Urinary bladder (tissue), 4 donors: ENCODE data around the gene HMOX1. TPM values are rescaled to one million over a fixed set of nuclear protein-coding genes. Genes with fewer than 3 reads are reported as not detected.

ENCODE experiments used
- DNase-seq: peaks from one replicate; pipeline ENCODE4 v3.0.0-alpha.2; 2015; ENCODE audit errors: extremely low spot score
- H3K27ac ChIP-seq: one replicate; pipeline ENCODE4 v1.5.1; 2013; ENCODE audit warnings: low read depth, mild to moderate bottlenecking, moderate library complexity
- H3K36me3 ChIP-seq: one replicate; pipeline ENCODE4 v1.6.1; 2013; ENCODE audit warnings: mild to moderate bottlenecking, moderate library complexity; ENCODE audit not compliant: insufficient read depth
- H3K4me1 ChIP-seq: one replicate; pipeline ENCODE4 v1.6.1; 2013; ENCODE audit warnings: mild to moderate bottlenecking, moderate library complexity; ENCODE audit not compliant: insufficient read depth
- H3K4me3 ChIP-seq: one replicate; pipeline ENCODE4 v1.5.1; 2013; ENCODE audit warnings: low read depth, low read length
- WGBS: extraction: QIAGEN DNeasy Blood & Tissue Kit; methylation state at CpG from one replicate; pipeline ENCODE4 v1.1.7; 2013; 5-methylcytosine and 5-hydroxymethylcytosine counted together
- polyA plus RNA-seq: library from polyadenylated mRNA; stranded (reverse); fragments of 200-250 nt; gene quantifications from one replicate; pipeline ENCODE4 v1.2.3, GENCODE V29; 2013
- total RNA-seq: library from RNA; depleted of rRNA; stranded (reverse); fragments of >200 nt; gene quantifications from one replicate; pipeline ENCODE4 v1.2.3, GENCODE V29; 2014
- donor health status: healthy with polysubstance abuse.
- donor health status: healthy.

The HMOX1 gene
- total and polyA plus RNA-seq, 2 donors: 9.7 to 11.3 TPM

DNA sequence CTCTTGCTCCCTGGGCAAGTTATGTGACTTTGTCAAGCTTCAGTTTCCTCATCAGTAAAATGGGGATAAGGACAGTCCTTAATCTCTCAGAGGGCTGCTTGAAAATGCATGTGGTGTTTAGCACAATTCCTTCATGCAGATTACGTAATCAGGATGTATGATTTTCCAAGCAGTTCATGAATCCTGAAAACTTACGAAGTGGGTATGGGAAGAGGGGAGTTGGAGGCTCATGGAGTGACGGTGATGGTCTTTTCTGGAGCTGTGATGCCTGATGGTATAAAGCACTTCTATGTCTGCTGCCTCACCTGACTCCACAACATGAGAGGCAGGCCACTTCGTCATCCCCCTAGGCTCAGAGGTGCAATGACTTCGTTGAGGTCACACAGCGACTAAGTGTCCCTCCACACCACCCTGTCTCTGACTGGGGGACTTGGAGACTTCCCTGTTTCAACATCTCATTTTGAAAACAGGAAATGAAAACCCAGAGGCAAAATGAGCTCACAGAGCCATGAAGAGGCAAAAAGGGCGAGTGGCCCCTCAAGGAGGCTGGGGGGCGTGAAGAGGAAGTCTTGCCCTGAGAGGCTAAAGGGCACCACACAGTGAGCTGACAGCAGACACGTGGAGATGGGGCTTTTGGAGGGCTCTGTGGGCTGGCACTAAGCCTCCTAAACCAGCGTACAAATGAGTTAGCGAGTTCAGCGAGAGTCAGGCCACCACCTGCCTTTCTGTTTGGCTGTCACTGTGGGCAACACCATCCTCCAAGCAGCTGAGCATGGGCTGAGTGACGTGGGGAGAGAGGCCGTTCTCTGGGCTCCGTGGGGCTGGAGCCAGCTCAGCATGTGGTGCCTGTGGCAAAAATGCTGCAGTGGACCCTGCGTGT is 29.1 kb downstream of the HMOX1 start:
- Histone ChIP-seq H3K4me1 (no peaks in the 10 kb centered on the region), H3K4me3 (no peak overlapping the region), H3K36me3 (peaks cover 3% of the 10 kb centered on the region), H3K27ac (no peak overlapping the region)
- WGBS: 85% methylated on average over 16 of the region's 16 CpGs
- no peak for DNase-seq

DNA sequence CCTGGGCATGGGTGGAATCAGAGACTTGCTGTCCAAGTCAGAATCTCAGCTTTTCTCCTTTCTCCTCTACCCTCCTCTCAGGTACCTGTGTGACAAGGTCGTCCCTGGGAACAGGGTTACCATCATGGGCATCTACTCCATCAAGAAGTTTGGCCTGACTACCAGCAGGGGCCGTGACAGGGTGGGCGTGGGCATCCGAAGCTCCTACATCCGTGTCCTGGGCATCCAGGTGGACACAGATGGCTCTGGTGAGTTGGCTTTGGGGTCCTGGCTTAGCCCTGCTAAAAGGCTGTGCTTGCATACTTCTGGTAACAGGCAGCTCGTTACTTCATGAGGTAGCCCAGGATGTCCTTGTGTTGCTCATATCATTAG is 29.8 kb downstream of the HMOX1 start:
- Histone ChIP-seq H3K4me1 (no peaks in the 10 kb centered on the region), H3K4me3 (no peak overlapping the region), H3K27ac (no peak overlapping the region), H3K36me3 (peaks cover 3% of the 10 kb centered on the region)
- no peak for DNase-seq
- 89% methylated on average over 6 of the region's 6 CpGs for WGBS

DNA sequence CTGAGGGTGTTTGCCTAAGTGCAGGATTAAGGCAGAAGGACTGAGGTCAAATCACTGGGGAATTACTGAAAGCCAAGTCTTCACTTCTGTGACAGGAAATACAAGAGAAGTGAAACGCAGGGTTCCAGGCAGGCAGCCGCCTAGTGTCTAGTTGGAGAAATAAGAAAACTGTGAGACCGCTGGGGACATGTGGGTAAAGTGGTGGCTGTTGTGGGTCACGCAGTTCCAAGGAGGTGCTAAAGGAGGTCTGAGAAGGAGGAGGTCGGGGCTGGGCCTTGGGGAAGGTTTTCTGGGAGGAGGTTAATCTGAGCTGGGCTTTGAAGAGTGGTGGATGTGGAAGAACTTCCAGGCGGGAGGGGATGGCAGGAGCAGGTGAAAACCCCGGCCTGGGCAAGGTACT is 30.2 kb downstream of the HMOX1 start:
- WGBS: 87% methylated on average over 7 of the region's 7 CpGs
- no peak overlapping the region for H3K27ac ChIP-seq
- H3K36me3 ChIP-seq: peaks cover 6% of the 10 kb centered on the region

DNA sequence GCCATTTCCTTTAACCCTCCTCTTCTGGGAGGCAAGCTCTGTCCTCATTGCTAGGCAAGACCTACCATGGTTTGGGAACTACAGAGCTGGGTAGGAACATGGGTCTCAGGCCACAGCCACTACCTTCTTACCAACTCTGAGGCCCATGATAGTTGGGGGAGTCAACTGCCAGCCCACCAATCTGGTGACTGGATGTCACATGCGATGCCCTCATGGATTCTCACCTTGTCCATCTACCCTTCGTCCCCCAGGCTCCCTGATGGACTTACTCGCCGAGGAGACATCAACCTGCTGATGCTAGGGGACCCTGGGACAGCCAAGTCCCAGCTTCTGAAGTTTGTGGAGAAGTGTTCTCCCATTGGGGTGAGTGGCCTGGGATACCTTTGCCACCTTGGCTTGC is 32.7 kb downstream of the HMOX1 start:
- Histone ChIP-seq H3K4me1 (no peaks in the 10 kb centered on the region), H3K27ac (no peak overlapping the region), H3K4me3 (no peak overlapping the region), H3K36me3 (peaks cover 4% of the 10 kb centered on the region)
- DNase-seq: no peak
- 94% methylated on average over 4 of the region's 4 CpGs for WGBS

More for the DNA sequence above, 30.2 kb downstream of the HMOX1 start:
- no peak for DNase-seq
- Histone ChIP-seq H3K4me1 (no peaks in the 10 kb centered on the region), H3K4me3 (no peak overlapping the region)

DNA sequence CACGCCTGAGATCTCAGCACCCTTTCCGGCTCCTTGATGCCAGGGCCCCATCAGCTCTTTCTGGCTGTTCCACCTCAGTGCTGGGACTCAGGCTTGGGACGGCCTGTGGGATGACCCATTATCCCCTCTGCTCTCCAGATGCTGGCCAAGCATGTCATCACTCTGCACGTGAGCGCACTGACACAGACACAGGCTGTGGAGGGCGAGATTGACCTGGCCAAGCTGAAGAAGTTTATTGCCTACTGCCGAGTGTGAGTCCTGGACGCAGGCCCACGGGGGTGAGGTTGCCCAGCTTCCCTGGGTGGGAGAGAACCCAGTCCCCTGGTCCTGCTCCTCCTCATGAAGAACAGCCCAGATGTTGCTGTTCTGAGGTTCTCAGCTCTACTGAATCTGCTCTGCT is 36.7 kb downstream of the HMOX1 start:
- Histone ChIP-seq H3K27ac (no peak overlapping the region), H3K36me3 (peaks cover 3% of the 10 kb centered on the region)

DNA sequence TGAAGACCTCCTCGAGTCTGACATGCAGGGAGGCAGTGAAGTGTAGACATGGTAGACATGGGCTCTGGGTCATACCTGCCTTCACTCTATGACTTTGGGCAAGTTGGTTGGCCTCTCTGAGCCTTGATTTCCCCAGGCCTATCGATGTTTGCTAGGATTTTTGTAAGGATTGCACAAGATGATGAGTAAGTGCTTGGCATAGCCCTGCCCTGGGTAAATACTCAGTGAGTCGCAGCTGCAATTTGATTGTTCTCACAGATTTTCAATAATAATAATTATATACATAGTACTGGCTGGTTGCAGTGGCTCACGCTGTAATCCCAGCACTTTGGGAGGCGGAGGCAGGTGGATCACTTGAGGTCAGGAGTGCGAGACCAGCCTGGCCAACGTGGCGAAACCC is 37.2 kb downstream of the HMOX1 start:
- no peak overlapping the region for H3K4me3 ChIP-seq
- WGBS: 87% methylated on average over 8 of the region's 8 CpGs
- no peak for DNase-seq
- peaks cover 3% of the 10 kb centered on the region for H3K36me3 ChIP-seq
- no peaks in the 10 kb centered on the region for H3K4me1 ChIP-seq
- H3K27ac ChIP-seq: no peak overlapping the region

More for the DNA sequence above, 36.7 kb downstream of the HMOX1 start:
- 91% methylated on average over 9 of the region's 9 CpGs for WGBS
- Histone ChIP-seq H3K4me1 (no peaks in the 10 kb centered on the region), H3K4me3 (no peak overlapping the region)
- no peak for DNase-seq

DNA sequence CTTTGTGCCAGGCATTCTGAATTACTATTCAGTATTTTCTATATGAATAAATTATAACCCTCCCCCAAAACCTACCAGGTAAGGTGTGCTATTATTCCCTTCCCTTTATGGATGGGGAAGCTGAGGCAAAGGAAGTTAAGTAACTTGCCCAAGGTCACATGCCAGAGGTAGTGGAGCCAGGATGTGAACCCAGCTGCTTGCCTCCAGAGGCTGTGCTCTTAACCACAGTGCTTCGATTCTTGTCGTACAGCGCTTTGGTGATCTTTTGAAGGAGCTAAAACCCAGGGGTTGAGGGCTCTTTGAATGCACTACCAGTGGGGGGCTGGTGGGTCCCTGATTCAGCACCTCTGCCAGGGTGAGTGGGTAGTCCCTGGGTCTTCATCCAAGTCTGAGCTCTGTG is 37.8 kb downstream of the HMOX1 start:
- no peak for DNase-seq
- H3K4me3 ChIP-seq: no peak overlapping the region
- peaks cover 3% of the 10 kb centered on the region for H3K36me3 ChIP-seq
- H3K27ac ChIP-seq: no peak overlapping the region
- no peaks in the 10 kb centered on the region for H3K4me1 ChIP-seq
- 92% methylated on average over 3 of the region's 3 CpGs for WGBS

DNA sequence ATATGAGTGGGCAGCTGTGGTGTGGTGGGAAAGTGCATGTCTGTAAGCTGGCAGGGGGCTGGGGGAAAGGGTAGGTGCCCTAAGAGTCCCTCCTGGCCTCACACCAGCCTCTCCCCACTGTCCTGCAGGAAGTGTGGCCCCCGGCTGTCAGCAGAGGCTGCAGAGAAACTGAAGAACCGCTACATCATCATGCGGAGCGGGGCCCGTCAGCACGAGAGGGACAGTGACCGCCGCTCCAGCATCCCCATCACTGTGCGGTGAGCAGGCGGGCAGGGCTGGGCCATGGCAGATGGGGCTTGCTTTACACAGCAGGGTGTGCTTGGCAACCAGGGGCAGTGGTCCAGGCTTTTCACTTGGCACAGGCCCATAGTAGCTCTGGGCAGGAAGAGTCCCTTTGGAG is 38.9 kb downstream of the HMOX1 start:
- WGBS: 94% methylated on average over 10 of the region's 10 CpGs
- Histone ChIP-seq H3K4me3 (no peak overlapping the region), H3K27ac (no peak overlapping the region), H3K36me3 (peaks cover 3% of the 10 kb centered on the region), H3K4me1 (no peaks in the 10 kb centered on the region)
- DNase-seq: no peak

DNA sequence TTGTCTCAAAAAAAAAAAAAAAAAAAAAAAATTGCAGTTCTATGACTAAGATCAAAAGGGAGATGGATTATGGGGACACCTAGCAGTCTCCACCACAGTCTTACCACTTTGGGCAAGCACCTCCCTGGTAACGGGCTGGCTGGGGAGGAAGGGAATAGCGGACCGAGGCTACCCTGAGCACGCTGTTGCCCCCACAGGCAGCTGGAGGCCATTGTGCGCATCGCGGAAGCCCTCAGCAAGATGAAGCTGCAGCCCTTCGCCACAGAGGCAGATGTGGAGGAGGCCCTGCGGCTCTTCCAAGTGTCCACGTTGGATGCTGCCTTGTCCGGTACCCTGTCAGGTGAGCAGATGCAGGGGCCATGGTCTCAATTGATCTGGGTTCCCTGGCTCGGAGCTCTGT is 40.2 kb downstream of the HMOX1 start:
- no peak for DNase-seq
- 92% methylated on average over 12 of the region's 12 CpGs for WGBS
- no peaks in the 10 kb centered on the region for H3K36me3 ChIP-seq
- H3K27ac ChIP-seq: no peak overlapping the region
- no peaks in the 10 kb centered on the region for H3K4me1 ChIP-seq
- no peak overlapping the region for H3K4me3 ChIP-seq

DNA sequence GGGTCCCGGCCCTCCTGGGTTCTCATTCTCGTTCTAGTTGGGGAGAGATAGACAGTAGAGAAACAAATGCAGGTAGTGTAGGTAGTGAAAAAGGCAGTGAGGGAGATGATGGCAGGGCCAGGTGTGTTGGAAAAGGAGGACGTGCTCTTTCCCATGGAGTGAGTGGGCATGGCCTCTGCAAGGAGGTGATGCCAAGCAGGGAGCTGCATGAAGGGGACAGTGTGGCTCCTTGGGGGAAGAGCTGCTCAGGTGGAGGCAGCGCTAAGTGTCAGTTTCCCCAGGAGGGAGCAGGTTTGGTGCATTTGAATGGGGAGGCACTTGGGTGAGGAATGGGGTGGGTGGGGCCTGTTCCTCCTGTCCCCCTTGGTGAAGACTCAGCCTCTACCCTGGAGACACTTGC is 41.2 kb downstream of the HMOX1 start:
- no peak for DNase-seq
- WGBS: 95% methylated on average over 4 of the region's 4 CpGs
- H3K4me1 ChIP-seq: no peaks in the 10 kb centered on the region
- no peaks in the 10 kb centered on the region for H3K36me3 ChIP-seq
- H3K27ac ChIP-seq: no peak overlapping the region
- no peak overlapping the region for H3K4me3 ChIP-seq

DNA sequence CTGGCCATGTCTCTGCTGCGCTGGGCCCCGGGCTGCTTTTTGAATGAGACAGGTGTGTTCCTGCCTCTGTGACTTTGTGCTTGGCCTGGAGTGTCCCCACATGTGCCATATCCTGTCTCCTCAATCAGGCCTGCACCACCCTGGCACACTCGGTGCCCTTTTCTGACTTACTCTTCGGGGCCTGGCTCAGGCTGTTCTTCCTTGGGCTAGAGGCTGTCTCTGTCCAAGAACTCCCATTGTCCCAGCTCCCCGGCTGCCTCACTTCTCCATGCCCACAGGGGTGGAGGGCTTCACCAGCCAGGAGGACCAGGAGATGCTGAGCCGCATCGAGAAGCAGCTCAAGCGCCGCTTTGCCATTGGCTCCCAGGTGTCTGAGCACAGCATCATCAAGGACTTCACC is 42.0 kb downstream of the HMOX1 start:
- H3K27ac ChIP-seq: no peak overlapping the region
- H3K36me3 ChIP-seq: no peaks in the 10 kb centered on the region
- 96% methylated on average over 9 of the region's 9 CpGs for WGBS
- no peak overlapping the region for H3K4me3 ChIP-seq
- H3K4me1 ChIP-seq: no peaks in the 10 kb centered on the region
- no peak for DNase-seq

DNA sequence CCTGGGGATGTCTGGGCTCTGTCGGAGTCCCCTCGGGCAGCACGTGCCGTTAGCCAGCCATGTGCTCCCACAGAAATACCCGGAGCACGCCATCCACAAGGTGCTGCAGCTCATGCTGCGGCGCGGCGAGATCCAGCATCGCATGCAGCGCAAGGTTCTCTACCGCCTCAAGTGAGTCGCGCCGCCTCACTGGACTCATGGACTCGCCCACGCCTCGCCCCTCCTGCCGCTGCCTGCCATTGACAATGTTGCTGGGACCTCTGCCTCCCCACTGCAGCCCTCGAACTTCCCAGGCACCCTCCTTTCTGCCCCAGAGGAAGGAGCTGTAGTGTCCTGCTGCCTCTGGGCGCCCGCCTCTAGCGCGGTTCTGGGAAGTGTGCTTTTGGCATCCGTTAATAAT is 43.2 kb downstream of the HMOX1 start:
- WGBS: 96% methylated on average over 26 of the region's 26 CpGs
- no peaks in the 10 kb centered on the region for H3K36me3 ChIP-seq
- no peak for DNase-seq
- no peak overlapping the region for H3K27ac ChIP-seq
- H3K4me3 ChIP-seq: no peak overlapping the region
- no peaks in the 10 kb centered on the region for H3K4me1 ChIP-seq

DNA sequence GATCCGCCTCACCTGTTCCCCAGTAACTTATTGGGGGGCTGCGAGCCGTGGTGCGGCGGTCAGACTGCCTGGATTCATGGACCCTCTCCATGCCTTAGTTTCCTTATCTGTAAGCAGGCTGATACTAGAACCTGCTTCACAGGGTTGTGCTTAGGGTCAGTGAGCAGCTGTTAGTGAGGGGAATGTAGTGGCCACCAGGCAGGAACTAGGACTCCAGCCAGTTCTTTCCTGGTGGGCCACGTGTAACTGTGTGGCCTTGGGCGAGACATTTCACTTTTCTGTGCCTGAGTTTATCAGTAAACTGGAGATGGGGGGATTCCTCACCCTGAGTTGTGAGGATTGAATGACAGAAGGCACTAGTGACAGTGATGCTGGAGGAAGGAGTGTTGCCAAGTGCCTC is 43.9 kb downstream of the HMOX1 start:
- no peak for DNase-seq
- H3K36me3 ChIP-seq: no peaks in the 10 kb centered on the region
- H3K27ac ChIP-seq: no peak overlapping the region

DNA sequence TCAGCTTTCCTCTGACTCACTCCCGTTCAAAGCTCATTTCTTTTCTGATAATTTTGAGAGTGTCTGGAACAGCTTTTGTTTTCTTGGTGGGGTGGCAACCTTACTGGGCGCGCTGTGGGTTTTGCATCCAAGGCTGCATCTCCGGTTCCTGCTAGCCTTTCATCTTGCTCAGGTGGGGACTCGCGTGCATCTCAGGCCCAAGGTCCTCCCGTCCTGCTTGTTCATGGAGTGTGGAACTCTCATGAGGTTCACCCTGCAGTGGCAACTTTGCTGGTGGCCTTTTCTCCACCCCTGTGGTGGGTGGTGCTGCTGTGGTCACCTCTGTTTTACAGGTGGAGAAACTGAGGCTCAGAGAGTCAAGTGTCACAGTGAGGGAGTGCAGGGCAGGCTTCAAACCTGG is 44.6 kb downstream of the HMOX1 start:
- H3K27ac ChIP-seq: no peak overlapping the region
- H3K4me3 ChIP-seq: no peak overlapping the region
- DNase-seq: no peak
- no peaks in the 10 kb centered on the region for H3K4me1 ChIP-seq
- 92% methylated on average over 7 of the region's 7 CpGs for WGBS
- no peaks in the 10 kb centered on the region for H3K36me3 ChIP-seq

More for the DNA sequence above, 43.9 kb downstream of the HMOX1 start:
- 85% methylated on average over 7 of the region's 7 CpGs for WGBS
- Histone ChIP-seq H3K4me1 (no peaks in the 10 kb centered on the region), H3K4me3 (no peak overlapping the region)
